Activated T-cell treated with anti-CD3 and anti-CD28 coated beads, Interleukin-2, amount 50 U/mL, for 72 hours (primary cell): ENCODE measurements around the gene SLC28A3. TPM values are rescaled to one million over a fixed set of nuclear protein-coding genes. Genes with fewer than 3 reads are reported as not detected.
"Not testable (repeated sequence)": the region's sequence is repeated elsewhere in the genome, so short reads cannot be mapped to it uniquely, and the experiment has no call there.

Experiments
- ATAC-seq, 2 donors: fragments of 150-1000 bp; cut with Tn5 transposase; replicated peaks in 1 of 2; 2 replicates each; pipeline ENCODE4 v1.10.0; 2021; ENCODE audit warnings: moderate library complexity in 2 of 2, mild to moderate bottlenecking in 1 of 2
- DNase-seq, 2 donors: peaks; one replicate each; pipeline ENCODE4 v3.0.0; 2021 to 2022; ENCODE audit warnings: mixed read lengths in 1 of 2
- H3K27ac Mint-ChIP-seq: one replicate; pipeline ENCODE4 v1.8.0; 2022; ENCODE audit warnings: mild to moderate bottlenecking, moderate library complexity, mixed read lengths
- H3K27me3 Mint-ChIP-seq: one replicate; pipeline ENCODE4 v1.8.0; 2022; ENCODE audit warnings: low read depth, mixed read lengths
- H3K36me3 Mint-ChIP-seq, 2 donors: one replicate each; pipeline ENCODE4 v1.8.0; 2022; ENCODE audit warnings: mixed read lengths in 2 of 2, mild to moderate bottlenecking in 1 of 2; ENCODE audit not compliant: insufficient read depth in 2 of 2
- H3K4me1 Mint-ChIP-seq: one replicate; pipeline ENCODE4 v1.8.0; 2022; ENCODE audit warnings: low read depth, mixed read lengths
- H3K4me3 Mint-ChIP-seq, 2 donors: one replicate each; pipeline ENCODE4 v1.8.0; 2022; ENCODE audit warnings: mild to moderate bottlenecking in 2 of 2, mixed read lengths in 2 of 2, moderate library complexity in 2 of 2
- H3K9me3 Mint-ChIP-seq, 2 donors: one replicate each; pipeline ENCODE4 v1.8.0; 2022; ENCODE audit warnings: mixed read lengths in 2 of 2
- total RNA-seq, 2 donors: library from RNA; stranded (reverse); gene quantifications; one replicate each; pipeline ENCODE4 v1.2.3, GENCODE V29; 2022

SLC28A3 gene
- total RNA-seq, 2 donors from 2014 or later = 1.5 to 1.7 TPM

GRCh38 chr9:84368601-84369000 is 28.0 kb upstream of the SLC28A3 start:
- Mint-ChIP-seq H3K9me3 (peaks cover 0 to 3% of the 10 kb centered on the region in 2 donors), H3K36me3 (no peaks in the 10 kb centered on the region), H3K27ac (no peak overlapping the region), H3K4me1 (no peaks in the 10 kb centered on the region), H3K4me3 (no peak overlapping the region), H3K27me3 (no peaks in the 10 kb centered on the region)
- no peak for DNase-seq
- no peak for ATAC-seq

GRCh38 chr9:84367726-84368125 is 27.2 kb upstream of the SLC28A3 start:
- H3K4me3 Mint-ChIP-seq, H3K27ac Mint-ChIP-seq, H3K36me3 Mint-ChIP-seq, ATAC-seq, H3K9me3 Mint-ChIP-seq, H3K27me3 Mint-ChIP-seq, DNase-seq, H3K4me1 Mint-ChIP-seq: not testable (repeated sequence)

GRCh38 chr9:84366683-84367082 is 26.1 kb upstream of the SLC28A3 start:
- DNase-seq (no peak), ATAC-seq (no peak)
- no peak overlapping the region for H3K27ac Mint-ChIP-seq
- H3K4me3 Mint-ChIP-seq = no peak overlapping the region
- no peaks in the 10 kb centered on the region for H3K36me3 Mint-ChIP-seq
- peaks cover 0 to 3% of the 10 kb centered on the region in 2 donors for H3K9me3 Mint-ChIP-seq
- no peaks in the 10 kb centered on the region for H3K4me1 Mint-ChIP-seq
- no peaks in the 10 kb centered on the region for H3K27me3 Mint-ChIP-seq

GRCh38 chr9:84364894-84365490 is 24.4 kb upstream of the SLC28A3 start:
- H3K4me1 Mint-ChIP-seq, H3K36me3 Mint-ChIP-seq, H3K4me3 Mint-ChIP-seq, H3K27ac Mint-ChIP-seq, ATAC-seq, H3K27me3 Mint-ChIP-seq, H3K9me3 Mint-ChIP-seq, DNase-seq: not testable (repeated sequence)

- Mint-ChIP-seq H3K4me1 (no peaks in the 10 kb centered on the region), H3K4me3 (no peak overlapping the region), H3K9me3 (peaks cover 0 to 3% of the 10 kb centered on the region in 2 donors), H3K36me3 (no peaks in the 10 kb centered on the region), H3K27ac (no peak overlapping the region), H3K27me3 (peaks cover 6% of the 10 kb centered on the region)
- DNase-seq (no peak), ATAC-seq (no peak)
Measured at GRCh38 chr9:84361645-84362044, 21.1 kb upstream of the SLC28A3 start.

- H3K36me3 Mint-ChIP-seq = no peaks in the 10 kb centered on the region
- H3K9me3 Mint-ChIP-seq = no peaks in the 10 kb centered on the region
- H3K4me3 Mint-ChIP-seq = no peak overlapping the region
- no peak for DNase-seq
- ATAC-seq = no peak
- peaks cover 6% of the 10 kb centered on the region for H3K27me3 Mint-ChIP-seq
- no peaks in the 10 kb centered on the region for H3K4me1 Mint-ChIP-seq
- no peak overlapping the region for H3K27ac Mint-ChIP-seq
Measured at GRCh38 chr9:84357275-84357674, 16.7 kb upstream of the SLC28A3 start.

- no peak for DNase-seq
- H3K4me1 Mint-ChIP-seq = no peaks in the 10 kb centered on the region
- peaks cover 3% of the 10 kb centered on the region for H3K27me3 Mint-ChIP-seq
- peaks cover 0 to under 1% of the 10 kb centered on the region in 2 donors for H3K9me3 Mint-ChIP-seq
- H3K4me3 Mint-ChIP-seq = no peak overlapping the region
- no peaks in the 10 kb centered on the region for H3K36me3 Mint-ChIP-seq
- no peak overlapping the region for H3K27ac Mint-ChIP-seq
- no peak for ATAC-seq
Measured at GRCh38 chr9:84354035-84354434, 13.5 kb upstream of the SLC28A3 start.

GRCh38 chr9:84349671-84350070 is 9.1 kb upstream of the SLC28A3 start:
- Mint-ChIP-seq H3K36me3 (no peaks in the 10 kb centered on the region), H3K27ac (no peak overlapping the region), H3K27me3 (no peaks in the 10 kb centered on the region), H3K9me3 (peaks cover 0 to 1% of the 10 kb centered on the region in 2 donors), H3K4me1 (no peaks in the 10 kb centered on the region), H3K4me3 (no peak overlapping the region)
- ATAC-seq = no peak
- DNase-seq = no peak

- no peak overlapping the region for H3K4me3 Mint-ChIP-seq
- H3K36me3 Mint-ChIP-seq = no peaks in the 10 kb centered on the region
- no peak overlapping the region for H3K27ac Mint-ChIP-seq
- ATAC-seq (peak in 1 of 2 donors; percentile 17), DNase-seq (no peak)
- no peaks in the 10 kb centered on the region for H3K9me3 Mint-ChIP-seq
- no peaks in the 10 kb centered on the region for H3K4me1 Mint-ChIP-seq
- no peaks in the 10 kb centered on the region for H3K27me3 Mint-ChIP-seq
Measured at GRCh38 chr9:84343111-84343521, 2.6 kb upstream of the SLC28A3 start.

GRCh38 chr9:84339962-84340361 is 596 bp downstream of the SLC28A3 start:
- H3K9me3 Mint-ChIP-seq = no peaks in the 10 kb centered on the region
- H3K27ac Mint-ChIP-seq = no peak overlapping the region
- no peaks in the 10 kb centered on the region for H3K4me1 Mint-ChIP-seq
- H3K4me3 Mint-ChIP-seq = no peak overlapping the region
- peak in 1 of 2 donors; percentile 36 for ATAC-seq
- no peak for DNase-seq
- no peaks in the 10 kb centered on the region for H3K27me3 Mint-ChIP-seq
- H3K36me3 Mint-ChIP-seq = no peaks in the 10 kb centered on the region

GRCh38 chr9:84339503-84339902 is 1.1 kb downstream of the SLC28A3 start:
- Mint-ChIP-seq H3K4me1 (no peaks in the 10 kb centered on the region), H3K27me3 (no peaks in the 10 kb centered on the region), H3K27ac (no peak overlapping the region), H3K9me3 (no peaks in the 10 kb centered on the region), H3K4me3 (no peak overlapping the region), H3K36me3 (no peaks in the 10 kb centered on the region)
- no peak for DNase-seq
- ATAC-seq = no peak

GRCh38 chr9:84338792-84339191 is 1.8 kb downstream of the SLC28A3 start:
- Mint-ChIP-seq H3K27me3 (no peaks in the 10 kb centered on the region), H3K4me1 (no peaks in the 10 kb centered on the region), H3K9me3 (no peaks in the 10 kb centered on the region), H3K27ac (no peak overlapping the region), H3K36me3 (no peaks in the 10 kb centered on the region), H3K4me3 (no peak overlapping the region)
- no peak for DNase-seq
- ATAC-seq = no peak

- Mint-ChIP-seq H3K4me1 (no peaks in the 10 kb centered on the region), H3K4me3 (no peak overlapping the region), H3K27ac (no peak overlapping the region), H3K9me3 (no peaks in the 10 kb centered on the region), H3K27me3 (no peaks in the 10 kb centered on the region), H3K36me3 (no peaks in the 10 kb centered on the region)
- DNase-seq (no peak), ATAC-seq (no peak)
Measured at GRCh38 chr9:84337252-84337651, 3.3 kb downstream of the SLC28A3 start.

GRCh38 chr9:84331119-84331809 is 9.3 kb downstream of the SLC28A3 start:
- Mint-ChIP-seq H3K36me3 (peaks cover 0 to 2% of the 10 kb centered on the region in 2 donors), H3K27me3 (peaks cover 6% of the 10 kb centered on the region), H3K27ac (no peak overlapping the region), H3K4me3 (no peak overlapping the region), H3K9me3 (peaks cover 3 to 4% of the 10 kb centered on the region in 2 donors), H3K4me1 (no peaks in the 10 kb centered on the region)
- ATAC-seq (no peak), DNase-seq (no peak)
